Kidney epithelial cell (primary cell): ENCODE data around the gene HTRA3. TPM values are rescaled to one million over a fixed set of nuclear protein-coding genes. Genes with fewer than 3 reads are reported as not detected.
"Not testable (repeated sequence)": the region's sequence is repeated elsewhere in the genome, so short reads cannot be mapped to it uniquely, and the experiment has no call there.

Experiments
- DNase-seq: peaks from one replicate; pipeline ENCODE4 v3.0.0-alpha.2; 2010; ENCODE audit warnings: low read depth
- H3K27me3 ChIP-seq: 2 replicates; pipeline ENCODE4 v1.6.0; 2011; ENCODE audit warnings: low read length; ENCODE audit not compliant: control insufficient read depth, insufficient read depth
- H3K36me3 ChIP-seq: 2 replicates; pipeline ENCODE4 v1.5.1; 2011; ENCODE audit warnings: low read length; ENCODE audit not compliant: control insufficient read depth, insufficient read depth
- H3K4me3 ChIP-seq: 2 replicates; pipeline ENCODE4 v1.5.1; 2011; ENCODE audit warnings: low read depth, mild to moderate bottlenecking, control low read depth, low read length
- CTCF ChIP-seq: IDR thresholded peaks from 2 replicates; pipeline ENCODE4 v1.5.1; 2011; ENCODE audit warnings: mild to moderate bottlenecking, moderate library complexity, low read length, control low read depth, inconsistent platforms; ENCODE audit not compliant: insufficient read depth, poor library complexity, severe bottlenecking
- total RNA-seq: library from RNA; depleted of rRNA; stranded (reverse); fragments of >200 nt; gene quantifications from 2 replicates; pipeline ENCODE4 v1.2.3, GENCODE V29; 2015

The HTRA3 gene
- total RNA-seq, 1 donor from 2014 or later = 4.7 TPM

GRCh38 chr4:8335848-8336247 is 66.3 kb downstream of the HTRA3 start:
- TF ChIP-seq CTCF = no peak
- Histone ChIP-seq H3K36me3 (no peaks in the 10 kb centered on the region), H3K4me3 (no peak overlapping the region), H3K27me3 (no peaks in the 10 kb centered on the region)
- DNase-seq = no peak

- no peak overlapping the region for H3K4me3 ChIP-seq
- DNase-seq = peak; percentile 42
- no peaks in the 10 kb centered on the region for H3K36me3 ChIP-seq
- no peak for TF ChIP-seq CTCF
- H3K27me3 ChIP-seq = no peaks in the 10 kb centered on the region
Observed at GRCh38 chr4:8336412-8337075, 67.0 kb downstream of the HTRA3 start.

- Histone ChIP-seq H3K27me3 (no peaks in the 10 kb centered on the region), H3K36me3 (no peaks in the 10 kb centered on the region), H3K4me3 (no peak overlapping the region)
- TF ChIP-seq CTCF = no peak
- DNase-seq = no peak
Observed at GRCh38 chr4:8338351-8338961, 68.9 kb downstream of the HTRA3 start.

GRCh38 chr4:8340781-8341241 is 71.3 kb downstream of the HTRA3 start:
- Histone ChIP-seq H3K4me3 (no peak overlapping the region), H3K36me3 (no peaks in the 10 kb centered on the region), H3K27me3 (peaks cover 3% of the 10 kb centered on the region)
- DNase-seq = no peak
- no peak for TF ChIP-seq CTCF

- H3K4me3 ChIP-seq = not testable (repeated sequence)
Observed at GRCh38 chr4:8341281-8341680, 71.7 kb downstream of the HTRA3 start.

GRCh38 chr4:8341691-8342090 is 72.1 kb downstream of the HTRA3 start:
- Histone ChIP-seq H3K4me3 (no peak overlapping the region), H3K27me3 (peaks cover 5% of the 10 kb centered on the region), H3K36me3 (no peaks in the 10 kb centered on the region)
- TF ChIP-seq CTCF = no peak
- no peak for DNase-seq

More at GRCh38 chr4:8341281-8341680, 71.7 kb downstream of the HTRA3 start:
- DNase-seq, H3K27me3 ChIP-seq, H3K36me3 ChIP-seq: not testable (repeated sequence)
